ENCODE results near the gene CHST13.

- TF ChIP-seq CTCF (conservative IDR thresholded peaks at IDR 0.05) (no peak), EZH2 (IDR thresholded peaks at IDR 0.05; ENCODE audit: low read depth) (no peak)
These were observed 7.0 kb downstream of the CHST13 start for GRCh38 chr3:126531051-126531330.

All from PC-9 (cell line).